ENCODE results near the gene ADIPOR1. TPM values are rescaled to one million over a fixed set of nuclear protein-coding genes. Genes with fewer than 3 reads are reported as not detected.

Gene ADIPOR1
- total RNA-seq: 59.9 and 93.7 TPM in 2 replicates

GRCh38 chr1:202957733-202958543, at the start of gene ADIPOR1:
TSS of gene ADIPOR1 (minus strand) at chr1:202958312. CDS start at chr1:202951070, 7,242 bp downstream.

GRCh38 chr1:203006948-203007871, 49.1 kb upstream of the ADIPOR1 start, which contains the start of gene TMEM183A:
TSS of gene TMEM183A (plus strand) at chr1:203007374. CDS start at chr1:203007466, 92 bp downstream.

GRCh38 chr1:202926581-202927491, 31.3 kb downstream of the ADIPOR1 start, which contains the start of gene KLHL12:
TSS of gene KLHL12 (minus strand) at chr1:202927234. CDS start at chr1:202925162, 2,072 bp downstream.

Other genes starting within 250 kb of the ADIPOR1 start
- gene SYT2, start 247.9 kb downstream of the ADIPOR1 start, total RNA-seq: under 0.01 TPM in 2 replicates
- gene KDM5B, start 149.9 kb downstream of the ADIPOR1 start, total RNA-seq: 59.7 and 66.2 TPM in 2 replicates
- 0.16 TPM in 1 of 2 replicates, not detected in the other for gene PCAT6, start 147.4 kb downstream of the ADIPOR1 start, total RNA-seq
- 3.6 and 4.7 TPM in 2 replicates for gene RABIF, start 69.2 kb downstream of the ADIPOR1 start, total RNA-seq
- gene KLHL12, start 31.1 kb downstream of the ADIPOR1 start, total RNA-seq: 32.9 and 34.8 TPM in 2 replicates
- 38.1 and 43.5 TPM in 2 replicates for gene CYB5R1, start 8.9 kb upstream of the ADIPOR1 start, total RNA-seq
- 68.1 and 86.4 TPM in 2 replicates for gene TMEM183A, start 49.1 kb upstream of the ADIPOR1 start, total RNA-seq
- gene PPFIA4, start 68.2 kb upstream of the ADIPOR1 start, total RNA-seq: 5.5 and 9.4 TPM in 2 replicates
- 0.09 TPM in 1 of 2 replicates, not detected in the other for gene MYOG, start 127.7 kb upstream of the ADIPOR1 start, total RNA-seq
- 3.2 and 24.5 TPM in 2 replicates for gene ADORA1, start 169.4 kb upstream of the ADIPOR1 start, total RNA-seq
- 0.16 and 0.26 TPM in 2 replicates for gene MYBPH, start 217.5 kb upstream of the ADIPOR1 start, total RNA-seq
- 1.1 and 4.4 TPM in 2 replicates for gene CHI3L1, start 228.4 kb upstream of the ADIPOR1 start, total RNA-seq